22Rv1 (cell line): Measurements from ENCODE around the gene PRUNE2.

Experiments used
- H3K27ac ChIP-seq: fragments of 450-650 bp; 2 replicates; pipeline ENCODE4 v1.5.1; 2017
- ZFX ChIP-seq: fragments of 450-650 bp; IDR thresholded peaks from 2 replicates; pipeline ENCODE4 v1.6.1; 2017; ENCODE audit warnings: antibody characterized with exemption, borderline replicate concordance
- TF ChIP-seq, protein P1 (sequence below): fragments of 450-650 bp; IDR thresholded peaks from 2 replicates; pipeline ENCODE4 v1.5.1; 2017; ENCODE audit warnings: mild to moderate bottlenecking

The PRUNE2 gene

DNA sequence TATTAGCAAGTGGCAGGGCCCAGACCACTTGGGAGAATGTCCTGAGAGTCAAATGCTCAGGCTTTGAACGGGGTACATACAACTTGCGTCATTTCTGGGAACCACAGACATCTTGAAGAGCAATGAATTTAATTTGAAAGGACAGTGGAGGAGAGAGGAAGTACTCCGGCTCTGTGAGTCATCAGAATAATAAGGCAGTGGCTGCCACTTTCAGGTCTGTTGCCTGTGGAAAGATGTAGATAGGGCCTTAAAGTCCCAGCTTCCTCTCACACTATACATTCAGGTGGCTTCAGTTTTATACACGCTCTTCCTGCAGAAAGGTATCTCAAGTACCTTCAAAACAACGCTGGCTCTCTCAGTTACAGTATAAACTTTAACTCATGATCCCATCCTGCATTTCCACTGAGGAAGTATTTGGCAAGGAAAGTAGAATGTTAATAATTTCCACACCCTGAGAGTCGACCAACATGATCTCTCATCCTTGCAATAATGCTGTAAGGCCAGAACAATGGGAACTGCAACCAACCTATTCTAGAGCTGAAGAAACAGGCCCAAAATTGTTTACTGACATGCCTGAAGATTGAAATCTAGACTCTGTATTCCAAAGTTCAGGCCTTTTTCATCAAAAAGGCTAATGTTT lies 6.8 kb upstream of the PRUNE2 start:
- H3K27ac ChIP-seq: no peak overlapping the region
- TF ChIP-seq, protein P1, sequence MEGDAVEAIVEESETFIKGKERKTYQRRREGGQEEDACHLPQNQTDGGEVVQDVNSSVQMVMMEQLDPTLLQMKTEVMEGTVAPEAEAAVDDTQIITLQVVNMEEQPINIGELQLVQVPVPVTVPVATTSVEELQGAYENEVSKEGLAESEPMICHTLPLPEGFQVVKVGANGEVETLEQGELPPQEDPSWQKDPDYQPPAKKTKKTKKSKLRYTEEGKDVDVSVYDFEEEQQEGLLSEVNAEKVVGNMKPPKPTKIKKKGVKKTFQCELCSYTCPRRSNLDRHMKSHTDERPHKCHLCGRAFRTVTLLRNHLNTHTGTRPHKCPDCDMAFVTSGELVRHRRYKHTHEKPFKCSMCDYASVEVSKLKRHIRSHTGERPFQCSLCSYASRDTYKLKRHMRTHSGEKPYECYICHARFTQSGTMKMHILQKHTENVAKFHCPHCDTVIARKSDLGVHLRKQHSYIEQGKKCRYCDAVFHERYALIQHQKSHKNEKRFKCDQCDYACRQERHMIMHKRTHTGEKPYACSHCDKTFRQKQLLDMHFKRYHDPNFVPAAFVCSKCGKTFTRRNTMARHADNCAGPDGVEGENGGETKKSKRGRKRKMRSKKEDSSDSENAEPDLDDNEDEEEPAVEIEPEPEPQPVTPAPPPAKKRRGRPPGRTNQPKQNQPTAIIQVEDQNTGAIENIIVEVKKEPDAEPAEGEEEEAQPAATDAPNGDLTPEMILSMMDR: no peak
- TF ChIP-seq ZFX: no peak

DNA sequence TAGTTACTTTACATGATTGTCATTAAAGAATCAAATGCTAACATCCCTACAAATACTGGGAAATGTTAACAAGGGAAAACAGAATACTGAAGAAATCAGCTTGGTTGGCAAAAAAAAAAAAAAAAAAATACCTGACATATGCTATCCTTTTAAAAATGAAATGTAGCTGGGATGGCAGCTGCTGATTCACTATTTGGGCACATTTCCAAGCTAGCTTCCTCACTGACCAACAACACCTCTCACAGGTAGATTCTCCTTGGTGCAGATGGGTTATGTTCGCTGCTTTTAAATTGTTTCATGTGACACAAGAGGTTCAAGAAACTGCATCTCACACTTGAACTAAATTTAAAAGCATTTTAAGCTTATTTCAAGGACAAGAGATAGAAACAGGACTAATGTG lies 6.1 kb upstream of the PRUNE2 start:
- TF ChIP-seq, protein P1: no peak
- TF ChIP-seq ZFX: no peak
- H3K27ac ChIP-seq: no peak overlapping the region

DNA sequence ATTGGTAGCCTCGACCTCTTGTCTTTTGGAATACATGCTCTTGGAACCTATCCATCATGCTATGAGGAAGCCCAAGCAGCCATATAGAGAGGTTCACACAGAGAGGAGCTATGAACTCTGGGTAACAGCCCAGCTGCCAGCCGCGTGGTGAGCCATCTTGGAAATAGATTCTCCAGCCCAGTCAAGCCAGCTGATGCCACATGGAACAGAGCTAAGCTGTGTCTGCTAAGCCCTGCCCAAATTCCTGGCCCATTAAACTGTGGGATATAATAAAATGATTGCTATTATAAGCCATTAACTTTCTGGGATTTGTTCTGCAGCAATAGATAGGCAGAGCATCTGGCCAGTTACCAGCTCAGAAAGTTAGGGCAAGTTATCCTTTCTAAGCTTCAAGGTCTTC lies 4.9 kb upstream of the PRUNE2 start:
- H3K27ac ChIP-seq: no peak overlapping the region
- TF ChIP-seq, protein P1: no peak
- TF ChIP-seq ZFX: no peak

DNA sequence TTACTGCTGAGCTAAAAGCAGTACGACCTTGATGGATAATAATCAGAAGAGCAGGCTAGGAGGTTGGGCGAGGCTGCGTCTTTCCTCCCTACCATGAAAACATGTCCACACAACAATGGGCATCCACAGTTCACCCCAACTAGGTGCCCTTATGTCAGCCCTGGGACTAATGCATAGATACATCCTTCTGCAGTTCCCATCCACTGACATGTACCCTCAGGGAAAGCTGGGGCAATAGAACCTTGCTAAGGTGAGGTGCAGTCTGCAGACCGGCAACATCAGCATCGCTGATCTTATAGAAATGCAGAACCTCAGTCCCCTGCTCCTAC lies 697 bp upstream of the PRUNE2 start:
- no peak for TF ChIP-seq ZFX
- TF ChIP-seq, protein P1: no peak
- peak overlapping the region; percentile 46; the same call in 1 of the 2 replicates for H3K27ac ChIP-seq

DNA sequence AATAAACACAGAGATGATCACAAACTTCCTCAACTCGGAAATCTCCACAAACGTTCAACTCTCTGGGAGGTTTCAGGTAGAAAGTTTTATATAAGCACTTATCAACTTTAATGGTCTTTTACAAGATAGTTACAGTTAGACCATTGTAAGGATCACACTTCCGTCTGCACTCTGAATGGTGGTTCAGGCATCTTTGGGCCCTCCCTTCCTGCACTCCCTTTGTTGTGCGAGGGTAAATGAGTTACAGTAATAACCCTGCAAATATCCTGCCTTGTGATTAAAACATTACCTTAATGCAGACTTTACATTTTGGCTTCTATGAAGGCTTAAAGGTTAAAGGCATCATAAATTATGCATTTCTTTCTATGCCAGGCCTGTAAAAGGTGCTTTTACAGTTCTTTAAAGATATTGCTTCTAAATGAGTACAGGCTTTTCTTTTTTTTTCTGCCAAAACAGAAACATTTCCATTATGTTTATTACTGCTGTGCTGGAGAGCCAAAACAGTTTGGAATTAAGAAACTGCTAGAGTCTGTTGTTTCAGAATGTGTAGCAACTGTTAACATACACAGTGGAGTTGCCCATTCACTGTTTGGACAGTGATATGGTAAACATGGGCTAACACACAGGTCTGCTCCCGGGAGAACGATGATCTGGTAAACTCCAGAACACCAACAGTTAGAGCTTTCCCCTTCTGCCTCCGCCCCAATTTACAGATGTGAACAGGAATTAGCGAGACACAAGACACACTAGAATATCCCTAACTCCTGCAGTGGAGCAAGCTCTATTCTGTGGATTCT lies 1.1 kb downstream of the PRUNE2 start:
- no peak for TF ChIP-seq ZFX
- TF ChIP-seq, protein P1: no peak
- peak overlapping the region; percentile 46 for H3K27ac ChIP-seq

DNA sequence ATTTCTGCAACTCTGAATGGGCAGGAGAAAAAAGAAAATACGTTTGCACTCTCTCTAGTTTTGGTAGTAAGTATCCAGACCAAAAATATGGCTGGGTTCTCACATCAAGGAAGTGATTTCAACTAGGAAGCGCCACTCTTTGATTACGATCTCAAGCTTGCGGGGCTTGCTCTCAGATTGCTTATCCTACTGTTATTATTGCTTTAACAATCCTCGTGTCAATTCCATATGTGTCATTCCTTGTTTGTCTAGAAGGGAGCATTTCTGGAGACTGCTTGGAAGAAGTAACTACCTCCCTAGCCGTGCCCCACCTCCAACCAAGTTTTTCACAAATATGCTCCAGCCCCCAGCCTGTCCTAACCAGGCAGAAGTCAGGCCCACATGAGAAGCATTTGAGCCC lies 3.5 kb downstream of the PRUNE2 start:
- H3K27ac ChIP-seq: no peak overlapping the region

DNA sequence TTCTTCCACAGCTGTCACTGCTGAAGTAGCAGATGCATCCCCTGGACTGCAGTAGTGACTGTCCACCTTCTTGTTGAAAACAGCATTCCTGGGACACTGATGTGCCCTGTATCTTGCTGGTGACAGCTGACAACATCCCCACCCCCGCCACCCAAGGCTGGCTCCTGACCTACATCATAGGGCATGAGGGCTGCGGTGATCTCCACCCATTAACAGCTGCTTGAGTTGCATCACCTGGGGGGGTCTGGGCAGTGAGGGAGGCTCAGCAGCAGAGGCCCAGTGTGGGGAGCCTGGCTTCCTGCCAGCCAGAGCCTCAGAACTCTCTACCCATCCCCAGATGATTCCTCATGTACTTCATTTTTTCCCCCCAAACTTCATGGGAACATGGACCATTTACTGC lies 4.1 kb downstream of the PRUNE2 start:
- H3K27ac ChIP-seq: no peak overlapping the region
- TF ChIP-seq, protein P1: no peak
- TF ChIP-seq ZFX: no peak

More for the DNA sequence above, 3.5 kb downstream of the PRUNE2 start:
- TF ChIP-seq, protein P1: no peak
- no peak for TF ChIP-seq ZFX
